Loucy (cell line): Measurements from ENCODE around the gene TXN.

Experiments used
- H2AFZ ChIP-seq: fragments of 200-600 bp; sonication (generic); 2 replicates; pipeline ENCODE4 v1.6.0; 2016; ENCODE audit warnings: antibody characterized with exemption, mild to moderate bottlenecking, low read length, moderate library complexity
- H3F3A ChIP-seq: fragments of 200-600 bp; 2 replicates; pipeline ENCODE4 v1.6.0; 2016; ENCODE audit warnings: antibody characterized with exemption, low read depth, mild to moderate bottlenecking
- H3K27me3 ChIP-seq: fragments of 200-600 bp; sonication (generic); 2 replicates; pipeline ENCODE4 v1.6.1; 2014; ENCODE audit warnings: low read length, mild to moderate bottlenecking; ENCODE audit not compliant: insufficient read depth, poor library complexity, severe bottlenecking
- H3K36me3 ChIP-seq: fragments of 200-600 bp; sonication (generic); 2 replicates; pipeline ENCODE4 v1.6.1; 2016; ENCODE audit warnings: low read length; ENCODE audit not compliant: insufficient read depth
- H3K4me1 ChIP-seq: fragments of 200-600 bp; sonication (generic); 2 replicates; pipeline ENCODE4 v1.5.1; 2014; ENCODE audit warnings: low read length, mild to moderate bottlenecking; ENCODE audit not compliant: insufficient read depth, poor library complexity, severe bottlenecking
- H3K4me2 ChIP-seq: fragments of 200-600 bp; sonication (generic); 2 replicates; pipeline ENCODE4 v1.6.0; 2014; ENCODE audit warnings: antibody characterized with exemption, low read length, low read depth, mild to moderate bottlenecking; ENCODE audit not compliant: poor library complexity, severe bottlenecking
- H3K4me3 ChIP-seq: fragments of 200-600 bp; sonication (generic); 2 replicates; pipeline ENCODE4 v1.5.1; 2014; ENCODE audit warnings: low read length, mild to moderate bottlenecking, mixed read lengths; ENCODE audit not compliant: poor library complexity, severe bottlenecking
- H3K79me2 ChIP-seq: fragments of 200-600 bp; sonication (generic); 2 replicates; pipeline ENCODE4 v1.6.1; 2014; ENCODE audit warnings: low read length; ENCODE audit not compliant: insufficient read depth
- H3K9ac ChIP-seq: fragments of 200-600 bp; sonication (generic); 2 replicates; pipeline ENCODE4 v1.6.0; 2014; ENCODE audit warnings: mild to moderate bottlenecking, low read depth, low read length, moderate library complexity; ENCODE audit not compliant: poor library complexity, severe bottlenecking
- H3K9me2 ChIP-seq: fragments of 200-600 bp; sonication (generic); replicated peaks from 2 replicates; pipeline ENCODE4 v1.6.1; 2016; ENCODE audit warnings: low read depth, low read length, mixed read lengths
- H3K9me3 ChIP-seq: fragments of 200-600 bp; sonication (generic); 2 replicates; pipeline ENCODE4 v1.6.1; 2014; ENCODE audit warnings: mild to moderate bottlenecking, antibody characterized with exemption, low read length, low read depth; ENCODE audit not compliant: insufficient read depth
- H4K20me1 ChIP-seq: fragments of 200-600 bp; sonication (generic); 2 replicates; pipeline ENCODE4 v1.6.0; 2014; ENCODE audit warnings: antibody characterized with exemption, low read length, mild to moderate bottlenecking; ENCODE audit not compliant: insufficient read depth, poor library complexity, severe bottlenecking
- EZH2phosphoT487 ChIP-seq: fragments of 200-600 bp; IDR thresholded peaks from 2 replicates; pipeline ENCODE4 v1.6.1; 2018; ENCODE audit warnings: antibody characterized with exemption, mild to moderate bottlenecking, moderate library complexity, borderline replicate concordance
- TF ChIP-seq, protein P1 (sequence below): fragments of 200-600 bp; sonication (generic); conservative IDR thresholded peaks from 2 replicates; pipeline ENCODE4 v1.5.1; 2014; ENCODE audit warnings: mild to moderate bottlenecking, antibody characterized with exemption, low read length

TXN gene

GRCh38 chr9:110287289-110287680 is 31.0 kb upstream of the TXN start:
- H3F3A ChIP-seq: no peaks in the 10 kb centered on the region
- H3K4me3 ChIP-seq: no peak overlapping the region
- no peaks in the 10 kb centered on the region for H3K36me3 ChIP-seq
- no peaks in the 10 kb centered on the region for H3K79me2 ChIP-seq
- H3K27me3 ChIP-seq: no peaks in the 10 kb centered on the region
- no peak overlapping the region for H3K4me2 ChIP-seq
- no peaks in the 10 kb centered on the region for H3K9me3 ChIP-seq
- H3K9me2 ChIP-seq: no peaks in the 10 kb centered on the region
- H2AFZ ChIP-seq: no peak overlapping the region
- H3K4me1 ChIP-seq: no peaks in the 10 kb centered on the region
- H4K20me1 ChIP-seq: no peaks in the 10 kb centered on the region
- TF ChIP-seq, protein P1, sequence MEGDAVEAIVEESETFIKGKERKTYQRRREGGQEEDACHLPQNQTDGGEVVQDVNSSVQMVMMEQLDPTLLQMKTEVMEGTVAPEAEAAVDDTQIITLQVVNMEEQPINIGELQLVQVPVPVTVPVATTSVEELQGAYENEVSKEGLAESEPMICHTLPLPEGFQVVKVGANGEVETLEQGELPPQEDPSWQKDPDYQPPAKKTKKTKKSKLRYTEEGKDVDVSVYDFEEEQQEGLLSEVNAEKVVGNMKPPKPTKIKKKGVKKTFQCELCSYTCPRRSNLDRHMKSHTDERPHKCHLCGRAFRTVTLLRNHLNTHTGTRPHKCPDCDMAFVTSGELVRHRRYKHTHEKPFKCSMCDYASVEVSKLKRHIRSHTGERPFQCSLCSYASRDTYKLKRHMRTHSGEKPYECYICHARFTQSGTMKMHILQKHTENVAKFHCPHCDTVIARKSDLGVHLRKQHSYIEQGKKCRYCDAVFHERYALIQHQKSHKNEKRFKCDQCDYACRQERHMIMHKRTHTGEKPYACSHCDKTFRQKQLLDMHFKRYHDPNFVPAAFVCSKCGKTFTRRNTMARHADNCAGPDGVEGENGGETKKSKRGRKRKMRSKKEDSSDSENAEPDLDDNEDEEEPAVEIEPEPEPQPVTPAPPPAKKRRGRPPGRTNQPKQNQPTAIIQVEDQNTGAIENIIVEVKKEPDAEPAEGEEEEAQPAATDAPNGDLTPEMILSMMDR: no peak
- no peak for TF ChIP-seq EZH2phosphoT487
- no peak overlapping the region for H3K9ac ChIP-seq

DNA sequence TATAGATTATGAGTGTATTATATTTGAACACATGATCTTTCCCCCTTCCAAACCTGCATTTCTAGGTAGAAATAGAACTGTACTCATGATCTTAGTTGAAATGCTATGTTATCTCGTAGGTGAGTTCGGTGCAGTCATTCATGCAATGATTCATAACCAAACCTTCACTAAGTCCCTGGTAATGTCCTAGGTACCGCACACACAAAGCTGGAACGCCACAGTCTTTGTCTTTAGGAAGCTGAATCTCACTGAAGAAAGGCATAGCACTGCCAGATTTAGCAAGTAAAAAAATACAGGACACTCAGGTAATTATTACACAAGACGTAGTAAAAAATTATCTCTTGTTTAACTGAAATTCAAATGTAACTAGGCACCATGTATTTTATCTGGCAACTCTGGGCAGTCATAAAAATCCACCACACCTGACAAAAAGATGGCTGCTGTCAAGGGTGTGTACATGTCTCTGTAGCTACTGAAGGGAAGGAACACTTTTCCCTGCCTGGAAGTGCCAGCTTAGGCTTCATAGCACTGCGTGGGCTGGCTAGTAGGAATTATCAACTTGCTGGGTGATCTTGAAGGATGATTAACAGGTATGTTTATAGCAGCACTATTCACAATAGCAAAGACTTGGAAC is 28.0 kb upstream of the TXN start:
- H3K4me2 ChIP-seq: no peak overlapping the region
- H2AFZ ChIP-seq: no peak overlapping the region
- no peak overlapping the region for H3K4me3 ChIP-seq
- H3K36me3 ChIP-seq: no peaks in the 10 kb centered on the region
- no peaks in the 10 kb centered on the region for H3K4me1 ChIP-seq
- no peaks in the 10 kb centered on the region for H3K79me2 ChIP-seq
- TF ChIP-seq, protein P1: no peak
- TF ChIP-seq EZH2phosphoT487: no peak
- no peak overlapping the region for H3K9ac ChIP-seq
- no peaks in the 10 kb centered on the region for H3K9me2 ChIP-seq
- H3K27me3 ChIP-seq: no peaks in the 10 kb centered on the region
- H4K20me1 ChIP-seq: no peaks in the 10 kb centered on the region
- no peaks in the 10 kb centered on the region for H3F3A ChIP-seq
- no peaks in the 10 kb centered on the region for H3K9me3 ChIP-seq

- no peak overlapping the region for H3K4me3 ChIP-seq
- H3K9me2 ChIP-seq: no peaks in the 10 kb centered on the region
- H2AFZ ChIP-seq: no peak overlapping the region
- H3K4me1 ChIP-seq: no peaks in the 10 kb centered on the region
- TF ChIP-seq, protein P1: no peak
- TF ChIP-seq EZH2phosphoT487: no peak
- H3K9me3 ChIP-seq: no peaks in the 10 kb centered on the region
- H3K36me3 ChIP-seq: no peaks in the 10 kb centered on the region
- no peak overlapping the region for H3K9ac ChIP-seq
- no peaks in the 10 kb centered on the region for H3K79me2 ChIP-seq
- no peaks in the 10 kb centered on the region for H3F3A ChIP-seq
- H3K27me3 ChIP-seq: no peaks in the 10 kb centered on the region
- no peaks in the 10 kb centered on the region for H4K20me1 ChIP-seq
- no peak overlapping the region for H3K4me2 ChIP-seq
These were observed 27.4 kb upstream of the TXN start for GRCh38 chr9:110283751-110284150.
